ENCODE measurements around the gene SYT9. TPM values are rescaled to one million over a fixed set of nuclear protein-coding genes. Genes with fewer than 3 reads are reported as not detected.
"Not testable (repeated sequence)": the region's sequence is repeated elsewhere in the genome, so short reads cannot be mapped to it uniquely, and the experiment has no call there.

SYT9 gene
- total RNA-seq, 1 donor from 2014 or later, result 0.18 TPM

DNA sequence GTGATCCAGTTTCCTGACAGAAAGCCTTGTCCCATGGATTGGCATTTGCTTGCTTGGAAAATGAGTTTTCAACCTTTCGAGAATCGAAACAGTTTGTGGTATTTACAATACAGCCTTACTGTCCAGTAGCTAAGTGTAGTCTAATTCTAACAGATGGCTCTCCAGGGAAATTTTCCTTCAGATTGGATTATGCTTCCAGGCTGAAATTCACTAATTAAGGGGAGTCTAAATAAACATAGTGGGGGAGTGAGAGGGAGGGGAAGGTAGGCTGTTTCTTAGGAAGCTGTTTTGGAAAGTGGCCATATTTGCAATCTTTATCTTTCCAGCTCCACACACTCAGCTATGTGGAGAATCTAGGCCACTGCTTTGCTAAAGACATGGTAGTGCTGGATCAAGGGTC is 81.3 kb downstream of the SYT9 start:
- H3K9me3 ChIP-seq, result no peaks in the 10 kb centered on the region
- H3K4me1 ChIP-seq, result no peaks in the 10 kb centered on the region
- H3K4me3 ChIP-seq, result no peak overlapping the region
- no peak for DNase-seq
- no peaks in the 10 kb centered on the region for H3K27me3 ChIP-seq (ENCODE audit: low read depth)
- intact Hi-C loops (cut with DNase I), result no loop called here
- no peak for ATAC-seq
- H3K36me3 ChIP-seq, result no peaks in the 10 kb centered on the region
- no peak overlapping the region for H3K27ac ChIP-seq
- TF ChIP-seq, protein P1, sequence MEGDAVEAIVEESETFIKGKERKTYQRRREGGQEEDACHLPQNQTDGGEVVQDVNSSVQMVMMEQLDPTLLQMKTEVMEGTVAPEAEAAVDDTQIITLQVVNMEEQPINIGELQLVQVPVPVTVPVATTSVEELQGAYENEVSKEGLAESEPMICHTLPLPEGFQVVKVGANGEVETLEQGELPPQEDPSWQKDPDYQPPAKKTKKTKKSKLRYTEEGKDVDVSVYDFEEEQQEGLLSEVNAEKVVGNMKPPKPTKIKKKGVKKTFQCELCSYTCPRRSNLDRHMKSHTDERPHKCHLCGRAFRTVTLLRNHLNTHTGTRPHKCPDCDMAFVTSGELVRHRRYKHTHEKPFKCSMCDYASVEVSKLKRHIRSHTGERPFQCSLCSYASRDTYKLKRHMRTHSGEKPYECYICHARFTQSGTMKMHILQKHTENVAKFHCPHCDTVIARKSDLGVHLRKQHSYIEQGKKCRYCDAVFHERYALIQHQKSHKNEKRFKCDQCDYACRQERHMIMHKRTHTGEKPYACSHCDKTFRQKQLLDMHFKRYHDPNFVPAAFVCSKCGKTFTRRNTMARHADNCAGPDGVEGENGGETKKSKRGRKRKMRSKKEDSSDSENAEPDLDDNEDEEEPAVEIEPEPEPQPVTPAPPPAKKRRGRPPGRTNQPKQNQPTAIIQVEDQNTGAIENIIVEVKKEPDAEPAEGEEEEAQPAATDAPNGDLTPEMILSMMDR (IDR thresholded peaks at IDR 0.05), result no peak

GRCh38 chr11:7335442-7335841 is 83.7 kb downstream of the SYT9 start:
- H3K27me3 ChIP-seq (ENCODE audit: low read depth); H3K4me3 ChIP-seq; DNase-seq; H3K4me1 ChIP-seq; H3K36me3 ChIP-seq; ATAC-seq; H3K27ac ChIP-seq; H3K9me3 ChIP-seq; intact Hi-C loops (cut with DNase I): not testable (repeated sequence)

DNA sequence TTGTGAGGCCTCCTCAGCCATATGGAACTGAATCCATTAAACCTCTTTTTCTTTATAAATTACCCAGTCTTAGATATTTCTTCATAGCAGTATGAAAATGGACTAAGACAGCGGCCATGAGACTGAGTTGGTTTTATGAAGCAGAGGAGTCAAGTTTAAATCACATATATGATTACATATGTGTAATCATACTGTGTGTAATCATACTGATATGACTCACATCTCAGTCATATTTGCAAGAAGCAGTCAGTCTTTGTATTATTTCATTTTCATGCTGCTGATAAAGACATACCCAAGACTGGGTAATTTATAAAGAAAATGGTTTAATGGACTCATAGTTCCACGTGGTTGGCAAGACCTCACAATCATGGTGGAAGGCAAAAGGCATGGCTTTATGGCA is 89.8 kb downstream of the SYT9 start:
- Histone ChIP-seq H3K4me3 (no peak overlapping the region), H3K27ac (no peak overlapping the region), H3K36me3 (no peaks in the 10 kb centered on the region), H3K9me3 (no peaks in the 10 kb centered on the region), H3K27me3 (ENCODE audit: low read depth) (no peaks in the 10 kb centered on the region), H3K4me1 (no peaks in the 10 kb centered on the region)
- DNase-seq, result no peak
- no peak for ATAC-seq
- intact Hi-C loops (cut with DNase I), result no loop called here
- TF ChIP-seq, protein P1 (IDR thresholded peaks at IDR 0.05), result no peak

GRCh38 chr11:7347611-7348431 is 96.1 kb downstream of the SYT9 start:
- no peak overlapping the region for H3K27ac ChIP-seq
- H3K9me3 ChIP-seq, result no peaks in the 10 kb centered on the region
- TF ChIP-seq, protein P1 (IDR thresholded peaks at IDR 0.05), result no peak
- DNase-seq (no peak), ATAC-seq (no peak)
- no peak overlapping the region for H3K4me3 ChIP-seq
- H3K27me3 ChIP-seq (ENCODE audit: low read depth), result no peaks in the 10 kb centered on the region
- H3K4me1 ChIP-seq, result no peaks in the 10 kb centered on the region
- intact Hi-C loops (cut with DNase I), result no loop called here
- H3K36me3 ChIP-seq, result no peaks in the 10 kb centered on the region

DNA sequence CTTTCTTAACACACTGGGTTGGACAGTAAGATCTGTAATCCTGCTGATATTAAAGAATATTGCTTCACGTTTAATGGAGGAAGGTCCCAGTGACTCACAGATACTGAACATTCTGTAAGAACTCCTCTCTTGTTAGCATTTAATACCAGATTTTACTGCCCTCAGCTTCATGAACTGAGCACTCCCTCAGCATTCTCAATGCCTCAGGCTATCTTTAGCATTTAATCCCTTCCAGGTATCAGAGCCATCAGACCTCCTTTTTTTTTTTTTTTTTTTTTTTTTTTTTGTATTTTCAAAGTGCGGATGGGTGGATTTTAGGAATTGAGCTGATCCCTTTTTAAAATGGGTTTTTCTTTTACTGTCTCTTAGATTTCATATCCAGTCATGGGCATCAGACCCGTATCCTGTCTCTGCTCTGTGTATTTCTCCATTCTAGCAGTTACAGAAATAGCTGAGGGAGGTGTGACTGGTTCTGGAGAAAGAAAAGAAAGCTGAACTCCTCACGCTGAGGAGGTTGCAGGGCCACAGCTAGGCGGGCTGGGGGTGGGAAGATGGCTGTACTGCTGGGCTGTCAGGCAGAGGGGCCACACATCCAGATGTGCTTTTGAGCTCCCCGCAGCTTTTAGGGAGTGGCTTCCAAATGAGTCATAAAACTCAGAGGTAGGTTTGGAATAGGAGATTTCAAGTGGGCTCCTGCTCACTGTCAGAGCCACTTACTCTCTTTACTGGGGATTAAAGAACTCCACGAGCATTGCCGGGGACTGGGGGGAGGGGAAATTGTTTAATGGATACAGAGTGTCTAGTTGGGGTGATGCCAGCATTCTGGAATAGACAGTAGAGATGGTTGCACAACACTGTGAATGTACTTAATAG is 97.0 kb downstream of the SYT9 start:
- TF ChIP-seq, protein P1 (IDR thresholded peaks at IDR 0.05), result no peak
- Histone ChIP-seq H3K9me3 (no peaks in the 10 kb centered on the region), H3K27me3 (ENCODE audit: low read depth) (no peaks in the 10 kb centered on the region), H3K4me3 (no peak overlapping the region), H3K27ac (no peak overlapping the region), H3K36me3 (no peaks in the 10 kb centered on the region), H3K4me1 (no peaks in the 10 kb centered on the region)
- DNase-seq, result no peak
- no peak for ATAC-seq
- intact Hi-C loops (cut with DNase I), result no loop called here

- Histone ChIP-seq H3K36me3 (no peaks in the 10 kb centered on the region), H3K9me3 (no peaks in the 10 kb centered on the region), H3K4me3 (no peak overlapping the region), H3K27me3 (ENCODE audit: low read depth) (no peaks in the 10 kb centered on the region), H3K4me1 (no peaks in the 10 kb centered on the region), H3K27ac (no peak overlapping the region)
- intact Hi-C loops (cut with DNase I), result no loop called here
- no peak for ATAC-seq
- TF ChIP-seq, protein P1 (IDR thresholded peaks at IDR 0.05), result no peak
- peak; percentile 17 for DNase-seq
Observed at GRCh38 chr11:7351228-7351627, 99.5 kb downstream of the SYT9 start.

All from lower lobe of right lung (tissue), 2 donors.